Uterus (tissue), 4 donors: ENCODE measurements around the gene FGA. TPM values are rescaled to one million over a fixed set of nuclear protein-coding genes. Genes with fewer than 3 reads are reported as not detected.
A peak's percentile ranks its signal among the peaks of the same experiment; 100 is the strongest.

Experiments used
- DNase-seq, 2 donors: peaks; one replicate each; pipeline ENCODE4 v3.0.0-alpha.2; 2019 to 2020
- H3K27ac ChIP-seq, 2 donors: fragments of 200-600 bp; sonication (generic); 1 replicate in 1 of 2; 2 replicates in 1 of 2; pipeline ENCODE4 v1.5.1; 2016 to 2018
- H3K27me3 ChIP-seq, 2 donors: fragments of 200-600 bp; sonication (generic); one replicate each; pipeline ENCODE4 v1.5.1; 2018 to 2019; ENCODE audit warnings: control low read depth in 1 of 2
- H3K36me3 ChIP-seq, 2 donors: fragments of 200-600 bp; sonication (generic); one replicate each; pipeline ENCODE4 v1.5.1; 2019; ENCODE audit warnings: control low read depth in 1 of 2
- H3K4me1 ChIP-seq, 2 donors: fragments of 200-600 bp; sonication (generic); one replicate each; pipeline ENCODE4 v1.5.1; 2018 to 2019; ENCODE audit warnings: control low read depth in 1 of 2
- H3K4me3 ChIP-seq, 2 donors: fragments of 200-600 bp; sonication (generic); 1 replicate in 1 of 2; 2 replicates in 1 of 2; pipeline ENCODE4 v1.5.1; 2018 to 2019; ENCODE audit warnings: mild to moderate bottlenecking in 1 of 2
- H3K9me3 ChIP-seq, 2 donors: fragments of 200-600 bp; sonication (generic); one replicate each; pipeline ENCODE4 v1.5.1; 2019; ENCODE audit warnings: control low read depth in 1 of 2
- POLR2A ChIP-seq, 2 donors: fragments of 450-650 bp; IDR thresholded peaks; one replicate each; pipeline ENCODE4 v1.6.1; 2016; ENCODE audit warnings: antibody characterized with exemption in 2 of 2, mild to moderate bottlenecking in 1 of 2, moderate library complexity in 1 of 2
- intact Hi-C: fragments of 100-400 bp; cut with DNase I; formaldehyde crosslinking; loops from one replicate; pipeline ENCODE4 v1.15.1; 2023; ENCODE audit warnings: low total_unique reads
- total RNA-seq, 4 donors: library from RNA; depleted of rRNA in 3 of 4; stranded (reverse); fragments of >200 nt in 3 of 4; gene quantifications; one replicate each; pipeline versions ENCODE4 v1.1.0 to v1.2.4, GENCODE V29; 2014 to 2023
- TF ChIP-seq, protein P1 (sequence below), 4 experiments: fragments of 200-600 bp in 2 of 4; fragments of 450-650 bp in 2 of 4; sonication (generic) in 2 of 4; IDR thresholded peaks; one replicate each; pipeline ENCODE4 v1.5.1; 2016 to 2019; ENCODE audit warnings: antibody characterized with exemption in 4 of 4, mild to moderate bottlenecking in 2 of 4, moderate library complexity in 1 of 4
- donor health status: DM: yes; HTN: yes; CAD: no.

The FGA gene
- total RNA-seq: 1 to 10 TPM in 1 of 4 donors, not detected in 3; 1.6 TPM

DNA sequence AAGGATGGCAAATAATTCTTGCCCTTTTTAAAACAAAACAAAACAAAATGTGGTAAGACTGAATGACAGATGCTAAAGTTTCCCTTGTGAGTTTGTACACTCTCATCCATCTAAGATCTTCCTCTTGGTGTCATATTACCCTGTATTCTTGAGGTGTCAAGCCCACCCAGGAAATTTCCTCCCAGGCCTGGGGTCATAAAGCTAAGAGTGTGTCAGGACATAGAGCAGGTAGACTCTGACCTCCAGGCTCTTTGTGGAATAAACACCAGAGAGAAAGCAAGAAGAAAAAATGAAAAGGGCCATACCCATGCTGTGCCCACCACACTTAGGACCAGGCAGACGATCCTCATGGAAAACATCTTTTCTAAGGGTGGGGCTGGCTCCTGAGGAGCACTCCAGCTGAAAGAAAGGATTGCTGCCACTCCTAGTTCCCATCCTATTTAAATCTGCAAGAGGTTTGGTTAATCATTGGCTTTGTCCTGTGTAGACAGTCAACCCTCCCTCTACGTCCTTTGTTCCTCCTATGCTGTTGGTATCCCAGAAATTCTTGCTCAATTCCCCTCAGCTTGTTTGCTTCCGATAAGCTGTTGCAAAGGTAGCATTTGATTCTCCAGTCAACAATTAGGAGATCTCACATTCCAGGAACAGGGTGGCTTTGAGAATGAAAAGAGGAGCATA is at the start of gene FGA:
TSS of gene FGA (minus strand) at position 414 of the 678 bp plus-strand sequence. CDS start at position 359, 55 bp downstream.
- intact Hi-C loops: no loop called here

DNA sequence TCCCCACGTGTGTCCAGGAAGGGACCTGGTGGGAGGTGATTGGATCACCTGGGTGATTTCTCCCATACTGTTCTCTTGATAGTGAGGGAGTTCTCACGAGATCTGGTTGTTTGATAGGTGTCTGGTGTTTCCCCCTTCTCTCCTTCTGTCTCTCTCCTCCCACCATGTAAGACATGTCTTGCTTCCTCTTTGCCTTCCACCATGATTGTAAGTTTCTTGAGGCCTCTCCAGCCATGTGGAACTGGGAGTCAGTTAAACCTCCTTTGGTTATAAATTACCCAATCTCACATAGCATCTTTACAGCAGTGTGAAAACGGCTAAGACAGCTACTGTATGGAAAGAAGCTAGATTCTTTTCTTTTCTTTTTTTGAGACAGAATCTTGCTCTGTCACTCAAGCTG is 43.5 kb upstream of the FGA start:
- Histone ChIP-seq H3K27me3 (no peaks in the 10 kb centered on the region), H3K4me1 (no peaks in the 10 kb centered on the region), H3K9me3 (no peaks in the 10 kb centered on the region), H3K27ac (no peak overlapping the region), H3K36me3 (no peaks in the 10 kb centered on the region), H3K4me3 (no peak overlapping the region)
- intact Hi-C loops: no loop called here
- no peak for TF ChIP-seq POLR2A (IDR thresholded peaks at IDR 0.05)
- TF ChIP-seq, protein P1, sequence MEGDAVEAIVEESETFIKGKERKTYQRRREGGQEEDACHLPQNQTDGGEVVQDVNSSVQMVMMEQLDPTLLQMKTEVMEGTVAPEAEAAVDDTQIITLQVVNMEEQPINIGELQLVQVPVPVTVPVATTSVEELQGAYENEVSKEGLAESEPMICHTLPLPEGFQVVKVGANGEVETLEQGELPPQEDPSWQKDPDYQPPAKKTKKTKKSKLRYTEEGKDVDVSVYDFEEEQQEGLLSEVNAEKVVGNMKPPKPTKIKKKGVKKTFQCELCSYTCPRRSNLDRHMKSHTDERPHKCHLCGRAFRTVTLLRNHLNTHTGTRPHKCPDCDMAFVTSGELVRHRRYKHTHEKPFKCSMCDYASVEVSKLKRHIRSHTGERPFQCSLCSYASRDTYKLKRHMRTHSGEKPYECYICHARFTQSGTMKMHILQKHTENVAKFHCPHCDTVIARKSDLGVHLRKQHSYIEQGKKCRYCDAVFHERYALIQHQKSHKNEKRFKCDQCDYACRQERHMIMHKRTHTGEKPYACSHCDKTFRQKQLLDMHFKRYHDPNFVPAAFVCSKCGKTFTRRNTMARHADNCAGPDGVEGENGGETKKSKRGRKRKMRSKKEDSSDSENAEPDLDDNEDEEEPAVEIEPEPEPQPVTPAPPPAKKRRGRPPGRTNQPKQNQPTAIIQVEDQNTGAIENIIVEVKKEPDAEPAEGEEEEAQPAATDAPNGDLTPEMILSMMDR (IDR thresholded peaks at IDR 0.05): no peak
- DNase-seq: no peak

More for the DNA sequence above, at the start of gene FGA:
- H3K36me3 ChIP-seq: no peaks in the 10 kb centered on the region
- H3K27me3 ChIP-seq: no peaks in the 10 kb centered on the region
- no peak within 1 kb of the TSS for H3K4me3 ChIP-seq
- H3K4me1 ChIP-seq: no peaks in the 10 kb centered on the region
- no peak for TF ChIP-seq POLR2A (IDR thresholded peaks at IDR 0.05)
- TF ChIP-seq, protein P1 (IDR thresholded peaks at IDR 0.05): no peak
- H3K27ac ChIP-seq: no peak within 1 kb of the TSS
- DNase-seq: no peak
- H3K9me3 ChIP-seq: no peaks in the 10 kb centered on the region

- Histone ChIP-seq H3K36me3 (no peaks in the 10 kb centered on the region), H3K27ac (no peak overlapping the region), H3K27me3 (no peaks in the 10 kb centered on the region), H3K4me1 (no peaks in the 10 kb centered on the region), H3K9me3 (no peaks in the 10 kb centered on the region), H3K4me3 (no peak overlapping the region)
- no peak for DNase-seq
- no peak for TF ChIP-seq POLR2A (IDR thresholded peaks at IDR 0.05)
- TF ChIP-seq, protein P1 (IDR thresholded peaks at IDR 0.05): no peak
- intact Hi-C loops: no loop called here
These were observed 41.3 kb upstream of the FGA start for GRCh38 chr4:154631828-154632227.

DNA sequence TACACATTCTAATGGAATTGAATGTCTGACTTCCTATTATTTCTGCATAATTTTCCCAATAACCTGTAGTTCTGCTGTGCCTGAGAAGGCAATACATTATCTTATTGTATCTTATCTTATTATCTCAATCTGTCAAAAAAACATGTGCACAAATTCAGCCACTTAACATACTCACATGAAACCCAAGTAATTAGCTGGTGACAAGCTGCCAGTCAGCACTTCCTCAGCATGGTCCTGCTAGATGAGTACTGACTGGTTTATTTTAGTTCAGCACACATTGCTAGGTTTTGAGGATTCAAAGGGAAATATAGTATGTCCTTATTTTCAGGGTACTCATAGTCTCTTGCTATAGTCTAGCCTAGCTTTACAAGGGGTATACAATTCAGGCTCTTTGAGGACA is 39.8 kb upstream of the FGA start:
- TF ChIP-seq POLR2A (IDR thresholded peaks at IDR 0.05): no peak
- TF ChIP-seq, protein P1 (IDR thresholded peaks at IDR 0.05): no peak
- Histone ChIP-seq H3K36me3 (no peaks in the 10 kb centered on the region), H3K27ac (no peak overlapping the region), H3K4me3 (no peak overlapping the region), H3K27me3 (no peaks in the 10 kb centered on the region), H3K4me1 (no peaks in the 10 kb centered on the region), H3K9me3 (no peaks in the 10 kb centered on the region)
- DNase-seq: no peak
- intact Hi-C loops: no loop called here

GRCh38 chr4:154626793-154627484 is 36.4 kb upstream of the FGA start:
- intact Hi-C loops: no loop called here
- H3K4me1 ChIP-seq: no peaks in the 10 kb centered on the region
- H3K27me3 ChIP-seq: no peaks in the 10 kb centered on the region
- peak overlapping the region in 1 of 2 donors; percentile 29 for H3K27ac ChIP-seq
- H3K36me3 ChIP-seq: no peaks in the 10 kb centered on the region
- H3K9me3 ChIP-seq: no peaks in the 10 kb centered on the region
- H3K4me3 ChIP-seq: peak overlapping the region in 1 of 2 donors; percentile 25
- TF ChIP-seq, protein P1 (IDR thresholded peaks at IDR 0.05): peak in 2 of 4 experiments; percentile 42 to 62
- TF ChIP-seq POLR2A (IDR thresholded peaks at IDR 0.05): no peak
- peak; percentile 28 to 54 for DNase-seq
